WTC11 (cell line): ENCODE measurements around the gene CHRNA3. TPM values are rescaled to one million over a fixed set of nuclear protein-coding genes. Genes with fewer than 3 reads are reported as not detected.

Experiments used
- ATAC-seq: fragments of 200-7000 bp; cut with Tn5 transposase; 2 replicates; pipeline ENCODE4 v1.10.0; 2021; ENCODE audit warnings: mild to moderate bottlenecking, moderate library complexity
- CTCF ChIA-PET: fragments of 300-600 bp; sonication (Branson Sonifier 250); formaldehyde crosslinking; loops from one replicate; lab custom pipeline; 2021; ENCODE audit warnings: antibody characterized with exemption; lab: Charles Lee
- POLR2A ChIA-PET: fragments of 350-600 bp; sonication (Branson Sonifier 250); formaldehyde crosslinking; loops from one replicate; lab custom pipeline; 2021; ENCODE audit warnings: antibody characterized with exemption; lab: Charles Lee
- DNase-seq: peaks from one replicate; pipeline ENCODE4 v3.0.0; 2021; ENCODE audit warnings: low spot score
- H3K27ac Mint-ChIP-seq: 2 replicates; pipeline ENCODE4 v1.8.0; 2021; ENCODE audit warnings: mixed read lengths
- H3K27me3 Mint-ChIP-seq: 2 replicates; pipeline ENCODE4 v1.8.0; 2021; ENCODE audit warnings: low read depth, mild to moderate bottlenecking, moderate library complexity, mixed read lengths
- H3K36me3 Mint-ChIP-seq: 2 replicates; pipeline ENCODE4 v1.8.0; 2021; ENCODE audit warnings: mixed read lengths
- H3K4me1 Mint-ChIP-seq: 2 replicates; pipeline ENCODE4 v1.8.0; 2022; ENCODE audit warnings: mixed read lengths
- H3K4me3 Mint-ChIP-seq: 2 replicates; pipeline ENCODE4 v1.8.0; 2021; ENCODE audit warnings: mild to moderate bottlenecking, moderate library complexity, mixed read lengths
- H3K9me3 Mint-ChIP-seq: 2 replicates; pipeline ENCODE4 v1.8.0; 2021; ENCODE audit warnings: mixed read lengths
- AFF4 ChIP-seq: sonication (generic); formaldehyde crosslinking; IDR thresholded peaks from 2 replicates; pipeline ENCODE4 v1.8.1; 2023; ENCODE audit warnings: mild to moderate bottlenecking, missing genetic modification reagents, borderline replicate concordance
- CREM ChIP-seq: sonication (generic); formaldehyde crosslinking; IDR thresholded peaks from 2 replicates; pipeline ENCODE4 v1.8.1; 2022; ENCODE audit warnings: mild to moderate bottlenecking, missing genetic modification reagents, moderate library complexity
- E2F5 ChIP-seq: sonication (generic); formaldehyde crosslinking; IDR thresholded peaks from 2 replicates; pipeline ENCODE4 v1.8.1; 2022; ENCODE audit warnings: mild to moderate bottlenecking, moderate library complexity, missing genetic modification reagents
- EMX1 ChIP-seq: fragments of 250-450 bp; sonication (Bioruptor Pico); IDR thresholded peaks from 2 replicates; pipeline ENCODE4 v1.8.0; 2021; ENCODE audit warnings: mild to moderate bottlenecking
- JUN ChIP-seq: sonication (generic); formaldehyde crosslinking; IDR thresholded peaks from 2 replicates; pipeline ENCODE4 v1.8.0; 2023; ENCODE audit warnings: mild to moderate bottlenecking, missing genetic modification reagents
- KAT7 ChIP-seq: sonication (generic); formaldehyde crosslinking; IDR thresholded peaks from 2 replicates; pipeline ENCODE4 v1.8.1; 2023; ENCODE audit warnings: missing genetic modification reagents, mild to moderate bottlenecking, borderline replicate concordance
- MAX ChIP-seq: sonication (generic); formaldehyde crosslinking; IDR thresholded peaks from 2 replicates; pipeline ENCODE4 v1.8.0; 2022; ENCODE audit warnings: mild to moderate bottlenecking, missing genetic modification reagents
- MLX ChIP-seq: sonication (generic); formaldehyde crosslinking; IDR thresholded peaks from 2 replicates; pipeline ENCODE4 v1.8.1; 2023; ENCODE audit warnings: mild to moderate bottlenecking, missing genetic modification reagents, moderate library complexity
- MXD4 ChIP-seq: fragments of 250-450 bp; sonication (Bioruptor Pico); IDR thresholded peaks from 2 replicates; pipeline ENCODE4 v1.8.0; 2021; ENCODE audit warnings: mild to moderate bottlenecking, moderate library complexity, borderline replicate concordance
- NR2C2 ChIP-seq: sonication (generic); formaldehyde crosslinking; IDR thresholded peaks from 2 replicates; pipeline ENCODE4 v1.8.0; 2022; ENCODE audit warnings: mild to moderate bottlenecking, missing genetic modification reagents
- RELA ChIP-seq: sonication (generic); formaldehyde crosslinking; IDR thresholded peaks from 2 replicates; pipeline ENCODE4 v1.8.1; 2022; ENCODE audit warnings: missing genetic modification reagents, mild to moderate bottlenecking, borderline replicate concordance
- RORB ChIP-seq: fragments of 250-450 bp; sonication (Bioruptor Pico); IDR thresholded peaks from 2 replicates; pipeline ENCODE4 v1.9.0; 2021; ENCODE audit warnings: mild to moderate bottlenecking
- TEAD1 ChIP-seq: sonication (generic); formaldehyde crosslinking; IDR thresholded peaks from 2 replicates; pipeline ENCODE4 v1.8.0; 2022; ENCODE audit warnings: mild to moderate bottlenecking, missing genetic modification reagents
- ZBTB21 ChIP-seq: sonication (generic); formaldehyde crosslinking; IDR thresholded peaks from 2 replicates; pipeline ENCODE4 v1.8.1; 2023; ENCODE audit warnings: mild to moderate bottlenecking, missing genetic modification reagents, borderline replicate concordance
- ZNF121 ChIP-seq: sonication (generic); formaldehyde crosslinking; IDR thresholded peaks from 2 replicates; pipeline ENCODE4 v1.8.0; 2023; ENCODE audit warnings: missing genetic modification reagents
- ZNF317 ChIP-seq: sonication (generic); formaldehyde crosslinking; IDR thresholded peaks from 2 replicates; pipeline ENCODE4 v1.8.1; 2023; ENCODE audit warnings: low read depth, mild to moderate bottlenecking, moderate library complexity, missing genetic modification reagents, borderline replicate concordance
- ZNF671 ChIP-seq: fragments of 250-450 bp; sonication (Bioruptor Pico); IDR thresholded peaks from 2 replicates; pipeline ENCODE4 v1.8.0; 2021; ENCODE audit warnings: mild to moderate bottlenecking
- total RNA-seq: library from RNA; stranded (reverse); gene quantifications from 3 replicates; pipeline ENCODE4 v1.2.3, GENCODE V29; 2021
- TF ChIP-seq, protein P1 (sequence below): fragments of 250-450 bp; sonication (Bioruptor Pico); IDR thresholded peaks from 2 replicates; pipeline ENCODE4 v1.8.0; 2021; ENCODE audit warnings: mild to moderate bottlenecking
- TF ChIP-seq, protein P2 (sequence below): fragments of 250-450 bp; sonication (Bioruptor Pico); IDR thresholded peaks from 2 replicates; pipeline ENCODE4 v2.1.2; 2022; ENCODE audit warnings: mild to moderate bottlenecking, moderate library complexity
- TF ChIP-seq, protein P3 (sequence below): sonication (generic); formaldehyde crosslinking; IDR thresholded peaks from 2 replicates; pipeline ENCODE4 v1.8.0; 2022; ENCODE audit warnings: mild to moderate bottlenecking, missing genetic modification reagents

CHRNA3 gene
- total RNA-seq, 1 experiment from 2014 or later, result 4.4 TPM

GRCh38 chr15:78571382-78571781 lies 49.4 kb downstream of the CHRNA3 start:
- no peak for DNase-seq
- H3K27ac Mint-ChIP-seq, result no peak overlapping the region; the same call in 1 of the 2 replicates
- no peaks in the 10 kb centered on the region for H3K9me3 Mint-ChIP-seq
- ChIA-PET CTCF (interaction anchor here (0.6 to 0.7 kb wide), 2 partner anchors 44 to 130 kb away, joined by 3 to 4 read pairs; no protein-coding TSS in a partner anchor), POLR2A (no interaction called here)
- no peaks in the 10 kb centered on the region for H3K36me3 Mint-ChIP-seq
- H3K4me1 Mint-ChIP-seq, result peaks cover 14% of the 10 kb centered on the region
- no peaks in the 10 kb centered on the region for H3K27me3 Mint-ChIP-seq
- H3K4me3 Mint-ChIP-seq, result no peak overlapping the region
- no peak for ATAC-seq
- no peak for TF ChIP-seq MLX (CRISPR knock-in tag)
- TF ChIP-seq ZBTB21 (CRISPR knock-in tag), result no peak
- no peak for TF ChIP-seq CREM (CRISPR knock-in tag)
- TF ChIP-seq EMX1 (CRISPR knock-in tag), result no peak
- TF ChIP-seq, protein P1, sequence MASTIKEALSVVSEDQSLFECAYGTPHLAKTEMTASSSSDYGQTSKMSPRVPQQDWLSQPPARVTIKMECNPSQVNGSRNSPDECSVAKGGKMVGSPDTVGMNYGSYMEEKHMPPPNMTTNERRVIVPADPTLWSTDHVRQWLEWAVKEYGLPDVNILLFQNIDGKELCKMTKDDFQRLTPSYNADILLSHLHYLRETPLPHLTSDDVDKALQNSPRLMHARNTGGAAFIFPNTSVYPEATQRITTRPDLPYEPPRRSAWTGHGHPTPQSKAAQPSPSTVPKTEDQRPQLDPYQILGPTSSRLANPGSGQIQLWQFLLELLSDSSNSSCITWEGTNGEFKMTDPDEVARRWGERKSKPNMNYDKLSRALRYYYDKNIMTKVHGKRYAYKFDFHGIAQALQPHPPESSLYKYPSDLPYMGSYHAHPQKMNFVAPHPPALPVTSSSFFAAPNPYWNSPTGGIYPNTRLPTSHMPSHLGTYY (CRISPR knock-in tag), result no peak
- TF ChIP-seq RELA (CRISPR knock-in tag), result no peak
- TF ChIP-seq TEAD1 (CRISPR knock-in tag), result no peak
- no peak for TF ChIP-seq RORB (CRISPR knock-in tag)
- no peak for TF ChIP-seq KAT7 (CRISPR knock-in tag)
- no peak for TF ChIP-seq ZNF671 (CRISPR knock-in tag)
- no peak for TF ChIP-seq MXD4 (CRISPR knock-in tag)
- TF ChIP-seq NR2C2 (CRISPR knock-in tag), result no peak
- no peak for TF ChIP-seq JUN
- TF ChIP-seq, protein P2, sequence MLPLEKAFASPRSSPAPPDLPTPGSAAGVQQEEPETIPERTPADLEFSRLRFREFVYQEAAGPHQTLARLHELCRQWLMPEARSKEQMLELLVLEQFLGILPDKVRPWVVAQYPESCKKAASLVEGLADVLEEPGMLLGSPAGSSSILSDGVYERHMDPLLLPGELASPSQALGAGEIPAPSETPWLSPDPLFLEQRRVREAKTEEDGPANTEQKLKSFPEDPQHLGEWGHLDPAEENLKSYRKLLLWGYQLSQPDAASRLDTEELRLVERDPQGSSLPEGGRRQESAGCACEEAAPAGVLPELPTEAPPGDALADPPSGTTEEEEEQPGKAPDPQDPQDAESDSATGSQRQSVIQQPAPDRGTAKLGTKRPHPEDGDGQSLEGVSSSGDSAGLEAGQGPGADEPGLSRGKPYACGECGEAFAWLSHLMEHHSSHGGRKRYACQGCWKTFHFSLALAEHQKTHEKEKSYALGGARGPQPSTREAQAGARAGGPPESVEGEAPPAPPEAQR, result no peak
- TF ChIP-seq ZNF317 (CRISPR knock-in tag), result no peak
- TF ChIP-seq MAX, result no peak

- CTCF ChIA-PET, result interaction anchor here (0.7 kb wide), 1 partner anchor 130 kb away, joined by 4 read pairs; no protein-coding TSS in a partner anchor
- H3K36me3 Mint-ChIP-seq, result no peaks in the 10 kb centered on the region
Measured at GRCh38 chr15:78570710-78571109, 50.1 kb downstream of the CHRNA3 start.

More at GRCh38 chr15:78570710-78571109, 50.1 kb downstream of the CHRNA3 start:
- peak; percentile 26; the same call in 1 of the 2 replicates for ATAC-seq
- no peaks in the 10 kb centered on the region for H3K9me3 Mint-ChIP-seq
- no peak for TF ChIP-seq E2F5 (CRISPR knock-in tag)
- TF ChIP-seq, protein P3, sequence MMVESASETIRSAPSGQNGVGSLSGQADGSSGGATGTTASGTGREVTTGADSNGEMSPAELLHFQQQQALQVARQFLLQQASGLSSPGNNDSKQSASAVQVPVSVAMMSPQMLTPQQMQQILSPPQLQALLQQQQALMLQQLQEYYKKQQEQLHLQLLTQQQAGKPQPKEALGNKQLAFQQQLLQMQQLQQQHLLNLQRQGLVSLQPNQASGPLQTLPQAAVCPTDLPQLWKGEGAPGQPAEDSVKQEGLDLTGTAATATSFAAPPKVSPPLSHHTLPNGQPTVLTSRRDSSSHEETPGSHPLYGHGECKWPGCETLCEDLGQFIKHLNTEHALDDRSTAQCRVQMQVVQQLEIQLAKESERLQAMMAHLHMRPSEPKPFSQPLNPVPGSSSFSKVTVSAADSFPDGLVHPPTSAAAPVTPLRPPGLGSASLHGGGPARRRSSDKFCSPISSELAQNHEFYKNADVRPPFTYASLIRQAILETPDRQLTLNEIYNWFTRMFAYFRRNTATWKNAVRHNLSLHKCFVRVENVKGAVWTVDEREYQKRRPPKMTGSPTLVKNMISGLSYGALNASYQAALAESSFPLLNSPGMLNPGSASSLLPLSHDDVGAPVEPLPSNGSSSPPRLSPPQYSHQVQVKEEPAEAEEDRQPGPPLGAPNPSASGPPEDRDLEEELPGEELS (CRISPR knock-in tag), result no peak
- TF ChIP-seq CREM (CRISPR knock-in tag), result no peak
- TF ChIP-seq ZNF121, result no peak
- no peak for TF ChIP-seq AFF4
- no peak for TF ChIP-seq MAX
- TF ChIP-seq, protein P1 (CRISPR knock-in tag), result no peak
- peaks cover 16% of the 10 kb centered on the region for H3K4me1 Mint-ChIP-seq
- H3K27ac Mint-ChIP-seq, result no peak overlapping the region; the same call in 1 of the 2 replicates
- POLR2A ChIA-PET, result no interaction called here
- no peaks in the 10 kb centered on the region for H3K27me3 Mint-ChIP-seq
- H3K4me3 Mint-ChIP-seq, result no peak overlapping the region
- DNase-seq, result no peak
